HUES48 (cell line): ENCODE measurements around the gene NECTIN3.
A peak's percentile ranks its signal among the peaks of the same experiment; 100 is the strongest.

Experiments used
- H3K27ac ChIP-seq: one replicate; pipeline ENCODE4 v1.7.0; 2013; ENCODE audit warnings: low read depth, low read length, inconsistent platforms
- H3K27me3 ChIP-seq: 2 replicates; pipeline ENCODE4 v1.6.1; 2013; ENCODE audit warnings: mild to moderate bottlenecking, low read length; ENCODE audit not compliant: control insufficient read depth, insufficient read depth
- H3K36me3 ChIP-seq: 2 replicates; pipeline ENCODE4 v1.6.1; 2013; ENCODE audit warnings: low read length; ENCODE audit not compliant: control insufficient read depth, insufficient read depth
- H3K4me1 ChIP-seq: 2 replicates; pipeline ENCODE4 v1.6.1; 2013; ENCODE audit warnings: mild to moderate bottlenecking, low read length; ENCODE audit not compliant: control insufficient read depth, insufficient read depth
- H3K4me3 ChIP-seq: 2 replicates; pipeline ENCODE4 v1.5.1; 2013; ENCODE audit warnings: mild to moderate bottlenecking, low read depth, low read length
- H3K9ac ChIP-seq: 2 replicates; pipeline ENCODE4 v1.6.1; 2013; ENCODE audit warnings: mild to moderate bottlenecking, low read depth, low read length, moderate library complexity
- H3K9me3 ChIP-seq: 2 replicates; pipeline ENCODE4 v1.6.1; 2013; ENCODE audit warnings: low read length; ENCODE audit not compliant: control insufficient read depth, insufficient read depth

The NECTIN3 gene

DNA sequence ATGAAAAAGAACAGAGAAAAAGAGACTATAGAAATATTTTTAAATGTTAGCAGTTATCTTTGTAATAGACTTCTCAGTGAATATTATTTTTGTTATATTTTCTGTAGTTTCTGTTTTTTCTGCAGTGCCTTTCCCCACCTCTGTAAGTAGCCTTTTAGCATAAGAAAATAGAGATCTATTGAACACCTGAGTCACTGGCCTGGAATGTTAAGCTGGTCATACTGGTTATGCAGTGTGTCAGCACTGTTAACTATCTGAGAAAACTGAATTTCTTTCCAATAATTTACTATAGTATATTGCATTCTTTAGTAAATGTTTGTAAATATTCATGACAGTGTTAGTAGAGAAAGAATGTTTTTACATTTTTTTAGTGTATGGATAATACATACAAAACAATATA lies 79.8 kb downstream of the NECTIN3 start:
- H3K4me3 ChIP-seq = peak overlapping the region; percentile 51
- H3K36me3 ChIP-seq = peaks cover 37% of the 10 kb centered on the region
- no peak overlapping the region; the same call in 1 of the 2 replicates for H3K9ac ChIP-seq
- no peaks in the 10 kb centered on the region for H3K9me3 ChIP-seq
- H3K4me1 ChIP-seq = peaks cover 11% of the 10 kb centered on the region
- H3K27me3 ChIP-seq = no peaks in the 10 kb centered on the region
- H3K27ac ChIP-seq = peak overlapping the region; percentile 36

DNA sequence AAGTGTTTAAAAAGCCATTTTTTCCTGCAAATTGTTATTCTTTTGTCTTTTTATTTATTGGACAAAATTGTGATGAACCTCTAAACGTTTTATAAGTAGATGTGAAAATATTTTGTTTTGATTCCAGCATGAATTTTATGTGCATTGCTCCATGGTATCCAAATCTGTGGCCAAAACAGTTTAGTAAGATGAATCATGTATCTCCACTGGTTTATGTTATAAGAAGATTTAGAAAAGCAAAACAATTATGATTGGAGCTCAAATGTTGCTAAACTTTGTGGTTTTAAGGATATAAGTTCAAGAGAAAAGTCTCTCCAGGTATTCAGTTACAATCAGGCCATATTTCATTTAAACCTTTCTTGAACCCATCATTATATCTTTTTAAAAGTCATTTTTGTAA lies 80.9 kb downstream of the NECTIN3 start:
- no peak overlapping the region for H3K9ac ChIP-seq
- no peaks in the 10 kb centered on the region for H3K9me3 ChIP-seq
- no peak overlapping the region for H3K4me3 ChIP-seq
- peaks cover 16% of the 10 kb centered on the region for H3K4me1 ChIP-seq
- peaks cover 35% of the 10 kb centered on the region for H3K36me3 ChIP-seq
- no peaks in the 10 kb centered on the region for H3K27me3 ChIP-seq
- H3K27ac ChIP-seq = no peak overlapping the region

DNA sequence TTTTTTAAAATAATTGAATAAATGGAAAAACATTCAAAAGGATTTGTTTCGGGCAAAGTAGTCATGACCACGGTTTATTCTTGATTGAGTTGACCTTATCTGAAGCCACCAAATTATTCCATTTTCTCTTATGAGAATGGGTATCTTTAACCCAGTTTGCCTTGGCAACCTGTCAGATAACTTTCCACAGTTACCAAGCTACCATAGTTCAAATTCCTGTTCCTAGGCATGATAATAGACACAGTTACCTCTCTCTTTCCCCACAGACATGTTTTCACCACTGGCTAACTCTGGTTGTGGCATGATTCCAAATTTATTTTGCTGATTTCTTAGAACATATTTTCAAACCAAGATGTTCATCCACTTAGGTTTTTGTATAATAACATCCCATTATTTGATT lies 84.9 kb downstream of the NECTIN3 start:
- H3K36me3 ChIP-seq = peaks cover 23% of the 10 kb centered on the region
- no peak overlapping the region for H3K9ac ChIP-seq
- H3K9me3 ChIP-seq = no peaks in the 10 kb centered on the region
- H3K4me3 ChIP-seq = no peak overlapping the region
- H3K27ac ChIP-seq = no peak overlapping the region
- H3K4me1 ChIP-seq = peaks cover 10% of the 10 kb centered on the region
- H3K27me3 ChIP-seq = no peaks in the 10 kb centered on the region

DNA sequence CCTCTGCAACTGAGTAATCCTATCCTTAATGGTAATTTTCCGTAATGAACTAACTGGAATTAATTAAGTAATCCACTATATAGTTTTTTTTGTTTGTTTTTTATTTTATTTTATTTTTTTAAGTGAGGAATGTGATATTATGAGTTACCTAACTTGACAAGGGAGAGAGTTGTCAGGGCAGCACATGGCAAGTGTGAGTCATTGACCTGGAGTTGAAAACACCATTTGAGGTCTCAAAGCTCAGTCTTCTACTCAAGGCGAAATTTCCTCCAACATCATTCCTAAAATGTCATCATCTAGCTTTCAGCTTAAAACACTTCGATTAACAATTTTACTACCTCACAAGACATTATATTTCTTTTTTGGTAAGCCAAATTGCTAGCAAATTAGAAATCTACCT lies 87.8 kb downstream of the NECTIN3 start:
- no peaks in the 10 kb centered on the region for H3K27me3 ChIP-seq
- no peak overlapping the region for H3K9ac ChIP-seq
- no peak overlapping the region for H3K27ac ChIP-seq
- peaks cover 13% of the 10 kb centered on the region; the same call in 1 of the 2 replicates for H3K36me3 ChIP-seq
- no peaks in the 10 kb centered on the region for H3K9me3 ChIP-seq
- 0 out of 2 replicates have a peak, but pooled peaks cover 4% of the 10 kb centered on the region for H3K4me1 ChIP-seq
- H3K4me3 ChIP-seq = no peak overlapping the region

DNA sequence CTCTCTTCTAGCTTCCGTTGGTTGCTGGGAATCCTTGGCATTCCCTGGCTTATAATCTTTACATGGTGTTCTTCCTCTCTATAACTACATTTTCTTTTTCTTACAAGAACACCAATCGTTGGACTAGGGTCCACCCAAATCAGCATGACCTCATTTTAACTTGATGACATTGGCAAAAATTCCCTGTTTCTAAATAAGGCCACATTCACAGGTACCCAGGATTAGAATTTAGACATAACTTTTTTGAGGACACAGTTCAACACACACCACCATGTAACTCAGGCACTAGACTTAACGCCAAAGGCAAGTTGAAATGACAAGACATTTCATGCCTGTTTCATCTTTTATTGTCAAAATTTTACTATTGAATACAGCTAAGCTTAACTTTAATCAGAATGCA lies 93.0 kb downstream of the NECTIN3 start:
- H3K4me3 ChIP-seq = no peak overlapping the region
- H3K9ac ChIP-seq = no peak overlapping the region
- no peaks in the 10 kb centered on the region for H3K9me3 ChIP-seq
- no peak overlapping the region for H3K27ac ChIP-seq
- no peaks in the 10 kb centered on the region for H3K27me3 ChIP-seq
- H3K36me3 ChIP-seq = no peaks in the 10 kb centered on the region; the same call in 1 of the 2 replicates
- H3K4me1 ChIP-seq = no peaks in the 10 kb centered on the region

DNA sequence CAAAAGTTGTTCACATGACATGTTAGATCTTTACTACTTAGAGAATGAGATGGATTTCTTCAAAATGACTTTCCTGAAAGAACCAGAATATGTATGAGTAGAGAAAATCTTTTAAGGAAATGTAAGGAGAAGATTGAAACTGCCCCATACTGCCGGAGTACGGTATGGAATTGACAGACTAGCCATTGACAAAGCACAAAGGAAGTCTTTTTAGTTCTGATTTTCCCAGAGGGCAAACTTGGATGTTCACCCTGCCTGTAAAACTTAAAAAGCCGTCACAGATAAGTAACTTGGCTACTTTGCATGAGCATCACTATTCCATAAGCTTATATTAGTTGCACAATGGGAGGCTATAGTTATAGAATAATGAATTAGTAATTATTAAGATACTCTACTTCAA lies 93.8 kb downstream of the NECTIN3 start:
- Histone ChIP-seq H3K4me1 (no peaks in the 10 kb centered on the region), H3K27me3 (no peaks in the 10 kb centered on the region), H3K4me3 (no peak overlapping the region), H3K9me3 (no peaks in the 10 kb centered on the region), H3K36me3 (peaks cover 2% of the 10 kb centered on the region; the same call in 1 of the 2 replicates), H3K9ac (no peak overlapping the region), H3K27ac (no peak overlapping the region)

DNA sequence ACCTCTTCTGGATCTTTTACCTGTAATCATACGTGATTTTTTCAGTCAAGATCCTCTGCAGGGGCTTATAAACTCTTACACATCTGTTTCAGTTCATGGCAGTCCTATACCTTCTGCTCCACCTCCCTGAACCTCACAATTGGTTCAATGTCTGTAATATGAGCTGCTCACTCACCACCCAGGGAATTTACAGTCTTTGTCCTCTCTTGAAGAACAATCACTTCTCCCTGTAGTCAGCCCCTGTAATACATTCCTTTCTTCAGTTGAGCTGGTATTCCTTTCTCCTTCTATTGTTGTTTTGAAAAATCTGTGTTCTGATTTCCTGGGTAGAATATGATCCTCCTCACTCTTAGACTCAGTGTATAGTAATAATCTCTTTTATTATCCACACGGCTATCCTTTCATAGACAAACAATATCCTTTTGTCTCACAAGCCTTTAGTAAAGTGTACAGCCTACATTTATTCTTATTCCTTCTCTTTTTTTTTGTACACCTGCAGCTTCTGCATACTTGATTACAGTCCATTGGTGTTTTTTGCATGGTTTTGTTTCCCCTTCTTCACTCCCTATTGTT lies 101.8 kb downstream of the NECTIN3 start:
- H3K27me3 ChIP-seq = no peaks in the 10 kb centered on the region
- no peak overlapping the region for H3K9ac ChIP-seq
- no peak overlapping the region for H3K4me3 ChIP-seq
- peaks cover 16% of the 10 kb centered on the region for H3K36me3 ChIP-seq
- H3K9me3 ChIP-seq = no peaks in the 10 kb centered on the region
- peaks cover 16% of the 10 kb centered on the region for H3K4me1 ChIP-seq
- H3K27ac ChIP-seq = peak overlapping the region; percentile 39

DNA sequence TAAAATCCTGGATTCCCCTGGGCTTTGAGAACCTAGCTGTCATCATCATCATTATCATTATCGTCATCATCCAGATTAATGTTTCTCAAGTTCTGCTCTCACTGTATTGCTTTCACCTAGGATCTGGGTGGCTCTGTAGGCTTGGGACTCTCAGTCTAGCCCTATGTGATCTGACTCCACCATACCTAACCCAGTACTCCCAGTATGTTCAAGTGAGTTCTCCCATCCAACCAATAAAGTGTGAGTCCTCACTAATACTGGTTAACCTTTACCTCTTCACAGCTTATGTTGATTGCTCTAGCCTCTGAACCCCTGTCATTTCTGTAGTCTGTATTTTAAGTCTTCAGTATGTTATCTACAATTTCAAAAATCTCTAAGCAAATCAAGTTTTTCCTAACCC lies 102.3 kb downstream of the NECTIN3 start:
- Histone ChIP-seq H3K9me3 (no peaks in the 10 kb centered on the region), H3K9ac (no peak overlapping the region), H3K4me3 (no peak overlapping the region), H3K36me3 (peaks cover 20% of the 10 kb centered on the region), H3K27me3 (no peaks in the 10 kb centered on the region), H3K27ac (peak overlapping the region; percentile 39), H3K4me1 (peaks cover 16% of the 10 kb centered on the region)

DNA sequence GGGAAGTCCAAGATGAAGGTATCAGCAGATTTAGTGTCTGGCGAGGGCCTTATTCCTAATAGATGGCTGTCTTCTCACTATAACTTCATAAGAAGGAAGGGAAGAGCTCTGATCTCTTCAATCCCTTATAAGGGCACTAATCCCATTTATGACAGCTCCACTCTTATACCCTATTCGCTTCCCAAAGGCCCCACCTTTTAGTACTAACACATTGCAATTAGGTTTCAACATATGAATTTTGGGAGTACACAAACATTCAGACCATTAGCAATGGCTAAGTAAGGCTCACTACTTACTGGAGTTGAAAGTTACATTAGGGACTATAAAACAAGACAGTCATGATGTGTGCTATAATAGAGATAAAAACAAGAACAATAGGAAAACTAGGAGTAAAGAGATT lies 118.9 kb downstream of the NECTIN3 start:
- Histone ChIP-seq H3K9ac (no peak overlapping the region), H3K4me3 (no peak overlapping the region), H3K4me1 (no peaks in the 10 kb centered on the region), H3K27me3 (no peaks in the 10 kb centered on the region), H3K27ac (no peak overlapping the region), H3K36me3 (peaks cover 24% of the 10 kb centered on the region), H3K9me3 (no peaks in the 10 kb centered on the region)

DNA sequence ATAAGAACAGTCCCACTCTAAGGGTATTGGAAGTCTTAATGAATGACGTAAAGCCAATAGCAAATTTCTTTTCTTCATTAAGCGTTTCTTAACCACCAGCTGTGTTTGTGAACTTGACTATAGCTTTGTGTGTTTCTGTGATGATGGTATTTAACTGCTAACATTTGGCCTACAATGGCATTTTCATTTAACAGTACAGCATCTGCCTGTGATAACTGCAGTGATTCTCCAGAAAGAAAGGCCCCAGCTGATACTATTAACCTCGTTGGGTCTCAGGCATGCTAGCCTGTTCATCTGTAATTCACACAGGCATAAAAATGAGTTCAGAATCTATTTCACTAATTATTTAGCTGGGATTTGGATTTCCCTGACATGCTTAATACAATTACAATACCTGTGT lies 121.9 kb downstream of the NECTIN3 start:
- no peaks in the 10 kb centered on the region for H3K27me3 ChIP-seq
- H3K4me3 ChIP-seq = no peak overlapping the region
- peaks cover 38% of the 10 kb centered on the region for H3K36me3 ChIP-seq
- no peak overlapping the region for H3K9ac ChIP-seq
- no peak overlapping the region for H3K27ac ChIP-seq
- H3K4me1 ChIP-seq = no peaks in the 10 kb centered on the region
- H3K9me3 ChIP-seq = no peaks in the 10 kb centered on the region

DNA sequence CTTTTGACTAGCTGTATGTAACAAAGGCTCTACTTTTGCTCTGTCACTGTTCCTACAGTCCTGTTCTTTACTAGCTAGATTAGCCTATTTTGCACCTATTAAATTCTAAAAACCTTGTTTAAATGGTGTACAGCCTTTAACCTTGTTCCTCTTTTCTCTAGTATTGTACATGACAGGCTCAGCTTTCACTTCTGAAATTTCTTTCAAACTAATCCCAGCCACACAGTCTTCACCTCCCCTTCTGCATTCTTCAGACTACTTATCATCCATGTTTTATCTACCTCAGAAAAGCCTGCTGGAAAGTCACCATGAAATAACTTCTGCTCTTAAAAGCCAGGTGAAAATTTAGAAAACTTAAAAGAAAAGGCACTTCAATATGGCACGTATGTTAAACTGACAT lies 122.4 kb downstream of the NECTIN3 start:
- Histone ChIP-seq H3K9me3 (no peaks in the 10 kb centered on the region), H3K4me3 (no peak overlapping the region), H3K36me3 (peaks cover 38% of the 10 kb centered on the region), H3K4me1 (no peaks in the 10 kb centered on the region), H3K27ac (no peak overlapping the region), H3K27me3 (no peaks in the 10 kb centered on the region), H3K9ac (no peak overlapping the region)
